WTC11 (cell line): ENCODE results near the gene ZNF431.

Source experiments
- ESRRA ChIP-seq: sonication (generic); formaldehyde crosslinking; IDR thresholded peaks from 2 replicates; pipeline ENCODE4 v1.8.1; 2022; ENCODE audit warnings: mild to moderate bottlenecking, missing genetic modification reagents, borderline replicate concordance
- IRF2 ChIP-seq: sonication (generic); formaldehyde crosslinking; IDR thresholded peaks from 2 replicates; pipeline ENCODE4 v1.8.0; 2022; ENCODE audit warnings: low read depth, missing genetic modification reagents, borderline replicate concordance
- KAT7 ChIP-seq: sonication (generic); formaldehyde crosslinking; IDR thresholded peaks from 2 replicates; pipeline ENCODE4 v1.8.1; 2023; ENCODE audit warnings: missing genetic modification reagents, mild to moderate bottlenecking, borderline replicate concordance
- SP1 ChIP-seq: sonication (generic); formaldehyde crosslinking; conservative IDR thresholded peaks from 2 replicates; pipeline ENCODE4 v1.8.1; 2022; ENCODE audit warnings: missing genetic modification reagents
- TCF7 ChIP-seq: sonication (generic); formaldehyde crosslinking; IDR thresholded peaks from 2 replicates; pipeline ENCODE4 v1.8.0; 2022; ENCODE audit warnings: mild to moderate bottlenecking, low read depth, missing genetic modification reagents, moderate library complexity
- TF ChIP-seq, protein P1 (sequence below): fragments of 200-600 bp; IDR thresholded peaks from 2 replicates; pipeline ENCODE4 v1.8.0; 2022; ENCODE audit warnings: antibody characterized with exemption
- TF ChIP-seq, protein P2 (sequence below): sonication (generic); formaldehyde crosslinking; conservative IDR thresholded peaks from 2 replicates; pipeline ENCODE4 v1.8.1; 2023; ENCODE audit warnings: mild to moderate bottlenecking, low read depth, missing genetic modification reagents, moderate library complexity
- TF ChIP-seq, protein P3 (sequence below): sonication (generic); formaldehyde crosslinking; IDR thresholded peaks from 2 replicates; pipeline ENCODE4 v1.8.0; 2022; ENCODE audit warnings: missing genetic modification reagents
- TF ChIP-seq, protein P4 (sequence below): sonication (generic); formaldehyde crosslinking; IDR thresholded peaks from 2 replicates; pipeline ENCODE4 v1.8.1; 2023; ENCODE audit warnings: mild to moderate bottlenecking, moderate library complexity, missing genetic modification reagents
- TF ChIP-seq, protein P5 (sequence below): sonication (generic); formaldehyde crosslinking; IDR thresholded peaks from 2 replicates; pipeline ENCODE4 v1.8.0; 2023; ENCODE audit warnings: missing genetic modification reagents, mild to moderate bottlenecking, borderline replicate concordance
- TF ChIP-seq, protein P6 (sequence below): sonication (generic); formaldehyde crosslinking; IDR thresholded peaks from 2 replicates; pipeline ENCODE4 v1.8.0; 2022; ENCODE audit warnings: mild to moderate bottlenecking, missing genetic modification reagents
- TF ChIP-seq, protein P7 (sequence below): sonication (generic); formaldehyde crosslinking; IDR thresholded peaks from 2 replicates; pipeline ENCODE4 v1.8.1; 2022; ENCODE audit warnings: missing genetic modification reagents, borderline replicate concordance
- TF ChIP-seq, protein P8 (sequence below): sonication (generic); formaldehyde crosslinking; IDR thresholded peaks from 2 replicates; pipeline ENCODE4 v1.8.1; 2022; ENCODE audit warnings: mild to moderate bottlenecking, missing genetic modification reagents, moderate library complexity, borderline replicate concordance

DNA sequence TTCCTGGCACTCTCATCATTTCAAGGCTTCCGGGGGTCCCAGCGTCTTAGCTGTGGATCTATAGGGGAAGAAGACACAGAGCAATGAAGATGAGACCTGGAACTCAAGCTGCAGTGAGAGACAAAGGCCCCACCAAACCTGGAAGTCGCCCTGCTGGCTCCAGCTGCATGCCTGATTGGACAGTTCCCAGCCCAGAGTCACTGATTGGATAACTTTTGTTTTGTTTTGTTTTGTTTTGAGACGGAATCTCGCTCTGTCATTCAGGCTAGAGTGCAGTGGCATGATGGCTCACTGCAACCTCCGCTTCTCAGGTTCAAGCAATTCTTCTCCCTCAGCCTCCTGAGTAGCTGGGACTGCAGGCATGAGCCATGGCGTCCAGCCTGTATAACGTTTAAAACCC is 6.4 kb upstream of the ZNF431 start:
- TF ChIP-seq, protein P1, sequence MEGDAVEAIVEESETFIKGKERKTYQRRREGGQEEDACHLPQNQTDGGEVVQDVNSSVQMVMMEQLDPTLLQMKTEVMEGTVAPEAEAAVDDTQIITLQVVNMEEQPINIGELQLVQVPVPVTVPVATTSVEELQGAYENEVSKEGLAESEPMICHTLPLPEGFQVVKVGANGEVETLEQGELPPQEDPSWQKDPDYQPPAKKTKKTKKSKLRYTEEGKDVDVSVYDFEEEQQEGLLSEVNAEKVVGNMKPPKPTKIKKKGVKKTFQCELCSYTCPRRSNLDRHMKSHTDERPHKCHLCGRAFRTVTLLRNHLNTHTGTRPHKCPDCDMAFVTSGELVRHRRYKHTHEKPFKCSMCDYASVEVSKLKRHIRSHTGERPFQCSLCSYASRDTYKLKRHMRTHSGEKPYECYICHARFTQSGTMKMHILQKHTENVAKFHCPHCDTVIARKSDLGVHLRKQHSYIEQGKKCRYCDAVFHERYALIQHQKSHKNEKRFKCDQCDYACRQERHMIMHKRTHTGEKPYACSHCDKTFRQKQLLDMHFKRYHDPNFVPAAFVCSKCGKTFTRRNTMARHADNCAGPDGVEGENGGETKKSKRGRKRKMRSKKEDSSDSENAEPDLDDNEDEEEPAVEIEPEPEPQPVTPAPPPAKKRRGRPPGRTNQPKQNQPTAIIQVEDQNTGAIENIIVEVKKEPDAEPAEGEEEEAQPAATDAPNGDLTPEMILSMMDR: no peak
- TF ChIP-seq, protein P2, sequence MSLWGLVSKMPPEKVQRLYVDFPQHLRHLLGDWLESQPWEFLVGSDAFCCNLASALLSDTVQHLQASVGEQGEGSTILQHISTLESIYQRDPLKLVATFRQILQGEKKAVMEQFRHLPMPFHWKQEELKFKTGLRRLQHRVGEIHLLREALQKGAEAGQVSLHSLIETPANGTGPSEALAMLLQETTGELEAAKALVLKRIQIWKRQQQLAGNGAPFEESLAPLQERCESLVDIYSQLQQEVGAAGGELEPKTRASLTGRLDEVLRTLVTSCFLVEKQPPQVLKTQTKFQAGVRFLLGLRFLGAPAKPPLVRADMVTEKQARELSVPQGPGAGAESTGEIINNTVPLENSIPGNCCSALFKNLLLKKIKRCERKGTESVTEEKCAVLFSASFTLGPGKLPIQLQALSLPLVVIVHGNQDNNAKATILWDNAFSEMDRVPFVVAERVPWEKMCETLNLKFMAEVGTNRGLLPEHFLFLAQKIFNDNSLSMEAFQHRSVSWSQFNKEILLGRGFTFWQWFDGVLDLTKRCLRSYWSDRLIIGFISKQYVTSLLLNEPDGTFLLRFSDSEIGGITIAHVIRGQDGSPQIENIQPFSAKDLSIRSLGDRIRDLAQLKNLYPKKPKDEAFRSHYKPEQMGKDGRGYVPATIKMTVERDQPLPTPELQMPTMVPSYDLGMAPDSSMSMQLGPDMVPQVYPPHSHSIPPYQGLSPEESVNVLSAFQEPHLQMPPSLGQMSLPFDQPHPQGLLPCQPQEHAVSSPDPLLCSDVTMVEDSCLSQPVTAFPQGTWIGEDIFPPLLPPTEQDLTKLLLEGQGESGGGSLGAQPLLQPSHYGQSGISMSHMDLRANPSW (CRISPR knock-in tag): no peak
- no peak for TF ChIP-seq TCF7 (CRISPR knock-in tag)
- TF ChIP-seq IRF2: no peak
- TF ChIP-seq, protein P3, sequence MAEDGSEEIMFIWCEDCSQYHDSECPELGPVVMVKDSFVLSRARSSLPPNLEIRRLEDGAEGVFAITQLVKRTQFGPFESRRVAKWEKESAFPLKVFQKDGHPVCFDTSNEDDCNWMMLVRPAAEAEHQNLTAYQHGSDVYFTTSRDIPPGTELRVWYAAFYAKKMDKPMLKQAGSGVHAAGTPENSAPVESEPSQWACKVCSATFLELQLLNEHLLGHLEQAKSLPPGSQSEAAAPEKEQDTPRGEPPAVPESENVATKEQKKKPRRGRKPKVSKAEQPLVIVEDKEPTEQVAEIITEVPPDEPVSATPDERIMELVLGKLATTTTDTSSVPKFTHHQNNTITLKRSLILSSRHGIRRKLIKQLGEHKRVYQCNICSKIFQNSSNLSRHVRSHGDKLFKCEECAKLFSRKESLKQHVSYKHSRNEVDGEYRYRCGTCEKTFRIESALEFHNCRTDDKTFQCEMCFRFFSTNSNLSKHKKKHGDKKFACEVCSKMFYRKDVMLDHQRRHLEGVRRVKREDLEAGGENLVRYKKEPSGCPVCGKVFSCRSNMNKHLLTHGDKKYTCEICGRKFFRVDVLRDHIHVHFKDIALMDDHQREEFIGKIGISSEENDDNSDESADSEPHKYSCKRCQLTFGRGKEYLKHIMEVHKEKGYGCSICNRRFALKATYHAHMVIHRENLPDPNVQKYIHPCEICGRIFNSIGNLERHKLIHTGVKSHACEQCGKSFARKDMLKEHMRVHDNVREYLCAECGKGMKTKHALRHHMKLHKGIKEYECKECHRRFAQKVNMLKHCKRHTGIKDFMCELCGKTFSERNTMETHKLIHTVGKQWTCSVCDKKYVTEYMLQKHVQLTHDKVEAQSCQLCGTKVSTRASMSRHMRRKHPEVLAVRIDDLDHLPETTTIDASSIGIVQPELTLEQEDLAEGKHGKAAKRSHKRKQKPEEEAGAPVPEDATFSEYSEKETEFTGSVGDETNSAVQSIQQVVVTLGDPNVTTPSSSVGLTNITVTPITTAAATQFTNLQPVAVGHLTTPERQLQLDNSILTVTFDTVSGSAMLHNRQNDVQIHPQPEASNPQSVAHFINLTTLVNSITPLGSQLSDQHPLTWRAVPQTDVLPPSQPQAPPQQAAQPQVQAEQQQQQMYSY (CRISPR knock-in tag): no peak
- TF ChIP-seq, protein P4, sequence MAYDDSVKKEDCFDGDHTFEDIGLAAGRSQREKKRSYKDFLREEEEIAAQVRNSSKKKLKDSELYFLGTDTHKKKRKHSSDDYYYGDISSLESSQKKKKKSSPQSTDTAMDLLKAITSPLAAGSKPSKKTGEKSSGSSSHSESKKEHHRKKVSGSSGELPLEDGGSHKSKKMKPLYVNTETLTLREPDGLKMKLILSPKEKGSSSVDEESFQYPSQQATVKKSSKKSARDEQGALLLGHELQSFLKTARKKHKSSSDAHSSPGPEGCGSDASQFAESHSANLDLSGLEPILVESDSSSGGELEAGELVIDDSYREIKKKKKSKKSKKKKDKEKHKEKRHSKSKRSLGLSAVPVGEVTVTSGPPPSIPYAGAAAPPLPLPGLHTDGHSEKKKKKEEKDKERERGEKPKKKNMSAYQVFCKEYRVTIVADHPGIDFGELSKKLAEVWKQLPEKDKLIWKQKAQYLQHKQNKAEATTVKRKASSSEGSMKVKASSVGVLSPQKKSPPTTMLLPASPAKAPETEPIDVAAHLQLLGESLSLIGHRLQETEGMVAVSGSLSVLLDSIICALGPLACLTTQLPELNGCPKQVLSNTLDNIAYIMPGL (CRISPR knock-in tag): no peak
- TF ChIP-seq, protein P5, sequence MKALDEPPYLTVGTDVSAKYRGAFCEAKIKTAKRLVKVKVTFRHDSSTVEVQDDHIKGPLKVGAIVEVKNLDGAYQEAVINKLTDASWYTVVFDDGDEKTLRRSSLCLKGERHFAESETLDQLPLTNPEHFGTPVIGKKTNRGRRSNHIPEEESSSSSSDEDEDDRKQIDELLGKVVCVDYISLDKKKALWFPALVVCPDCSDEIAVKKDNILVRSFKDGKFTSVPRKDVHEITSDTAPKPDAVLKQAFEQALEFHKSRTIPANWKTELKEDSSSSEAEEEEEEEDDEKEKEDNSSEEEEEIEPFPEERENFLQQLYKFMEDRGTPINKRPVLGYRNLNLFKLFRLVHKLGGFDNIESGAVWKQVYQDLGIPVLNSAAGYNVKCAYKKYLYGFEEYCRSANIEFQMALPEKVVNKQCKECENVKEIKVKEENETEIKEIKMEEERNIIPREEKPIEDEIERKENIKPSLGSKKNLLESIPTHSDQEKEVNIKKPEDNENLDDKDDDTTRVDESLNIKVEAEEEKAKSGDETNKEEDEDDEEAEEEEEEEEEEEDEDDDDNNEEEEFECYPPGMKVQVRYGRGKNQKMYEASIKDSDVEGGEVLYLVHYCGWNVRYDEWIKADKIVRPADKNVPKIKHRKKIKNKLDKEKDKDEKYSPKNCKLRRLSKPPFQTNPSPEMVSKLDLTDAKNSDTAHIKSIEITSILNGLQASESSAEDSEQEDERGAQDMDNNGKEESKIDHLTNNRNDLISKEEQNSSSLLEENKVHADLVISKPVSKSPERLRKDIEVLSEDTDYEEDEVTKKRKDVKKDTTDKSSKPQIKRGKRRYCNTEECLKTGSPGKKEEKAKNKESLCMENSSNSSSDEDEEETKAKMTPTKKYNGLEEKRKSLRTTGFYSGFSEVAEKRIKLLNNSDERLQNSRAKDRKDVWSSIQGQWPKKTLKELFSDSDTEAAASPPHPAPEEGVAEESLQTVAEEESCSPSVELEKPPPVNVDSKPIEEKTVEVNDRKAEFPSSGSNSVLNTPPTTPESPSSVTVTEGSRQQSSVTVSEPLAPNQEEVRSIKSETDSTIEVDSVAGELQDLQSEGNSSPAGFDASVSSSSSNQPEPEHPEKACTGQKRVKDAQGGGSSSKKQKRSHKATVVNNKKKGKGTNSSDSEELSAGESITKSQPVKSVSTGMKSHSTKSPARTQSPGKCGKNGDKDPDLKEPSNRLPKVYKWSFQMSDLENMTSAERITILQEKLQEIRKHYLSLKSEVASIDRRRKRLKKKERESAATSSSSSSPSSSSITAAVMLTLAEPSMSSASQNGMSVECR (CRISPR knock-in tag): no peak
- no peak for TF ChIP-seq KAT7 (CRISPR knock-in tag)
- TF ChIP-seq, protein P6, sequence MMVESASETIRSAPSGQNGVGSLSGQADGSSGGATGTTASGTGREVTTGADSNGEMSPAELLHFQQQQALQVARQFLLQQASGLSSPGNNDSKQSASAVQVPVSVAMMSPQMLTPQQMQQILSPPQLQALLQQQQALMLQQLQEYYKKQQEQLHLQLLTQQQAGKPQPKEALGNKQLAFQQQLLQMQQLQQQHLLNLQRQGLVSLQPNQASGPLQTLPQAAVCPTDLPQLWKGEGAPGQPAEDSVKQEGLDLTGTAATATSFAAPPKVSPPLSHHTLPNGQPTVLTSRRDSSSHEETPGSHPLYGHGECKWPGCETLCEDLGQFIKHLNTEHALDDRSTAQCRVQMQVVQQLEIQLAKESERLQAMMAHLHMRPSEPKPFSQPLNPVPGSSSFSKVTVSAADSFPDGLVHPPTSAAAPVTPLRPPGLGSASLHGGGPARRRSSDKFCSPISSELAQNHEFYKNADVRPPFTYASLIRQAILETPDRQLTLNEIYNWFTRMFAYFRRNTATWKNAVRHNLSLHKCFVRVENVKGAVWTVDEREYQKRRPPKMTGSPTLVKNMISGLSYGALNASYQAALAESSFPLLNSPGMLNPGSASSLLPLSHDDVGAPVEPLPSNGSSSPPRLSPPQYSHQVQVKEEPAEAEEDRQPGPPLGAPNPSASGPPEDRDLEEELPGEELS: no peak
- no peak for TF ChIP-seq SP1 (CRISPR knock-in tag)
- TF ChIP-seq, protein P7, sequence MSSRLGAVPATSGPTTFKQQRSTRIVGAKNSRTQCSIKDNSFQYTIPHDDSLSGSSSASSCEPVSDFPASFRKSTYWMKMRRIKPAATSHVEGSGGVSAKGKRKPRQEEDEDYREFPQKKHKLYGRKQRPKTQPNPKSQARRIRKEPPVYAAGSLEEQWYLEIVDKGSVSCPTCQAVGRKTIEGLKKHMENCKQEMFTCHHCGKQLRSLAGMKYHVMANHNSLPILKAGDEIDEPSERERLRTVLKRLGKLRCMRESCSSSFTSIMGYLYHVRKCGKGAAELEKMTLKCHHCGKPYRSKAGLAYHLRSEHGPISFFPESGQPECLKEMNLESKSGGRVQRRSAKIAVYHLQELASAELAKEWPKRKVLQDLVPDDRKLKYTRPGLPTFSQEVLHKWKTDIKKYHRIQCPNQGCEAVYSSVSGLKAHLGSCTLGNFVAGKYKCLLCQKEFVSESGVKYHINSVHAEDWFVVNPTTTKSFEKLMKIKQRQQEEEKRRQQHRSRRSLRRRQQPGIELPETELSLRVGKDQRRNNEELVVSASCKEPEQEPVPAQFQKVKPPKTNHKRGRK (CRISPR knock-in tag): no peak
- TF ChIP-seq, protein P8, sequence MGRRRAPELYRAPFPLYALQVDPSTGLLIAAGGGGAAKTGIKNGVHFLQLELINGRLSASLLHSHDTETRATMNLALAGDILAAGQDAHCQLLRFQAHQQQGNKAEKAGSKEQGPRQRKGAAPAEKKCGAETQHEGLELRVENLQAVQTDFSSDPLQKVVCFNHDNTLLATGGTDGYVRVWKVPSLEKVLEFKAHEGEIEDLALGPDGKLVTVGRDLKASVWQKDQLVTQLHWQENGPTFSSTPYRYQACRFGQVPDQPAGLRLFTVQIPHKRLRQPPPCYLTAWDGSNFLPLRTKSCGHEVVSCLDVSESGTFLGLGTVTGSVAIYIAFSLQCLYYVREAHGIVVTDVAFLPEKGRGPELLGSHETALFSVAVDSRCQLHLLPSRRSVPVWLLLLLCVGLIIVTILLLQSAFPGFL (CRISPR knock-in tag): no peak
- TF ChIP-seq ESRRA (CRISPR knock-in tag): no peak
